Progenitor cell of endocrine pancreas (in vitro differentiated cells): ENCODE data around the gene APOL4. TPM values are rescaled to one million over a fixed set of nuclear protein-coding genes. Genes with fewer than 3 reads are reported as not detected.
"Not testable (repeated sequence)": the region's sequence is repeated elsewhere in the genome, so short reads cannot be mapped to it uniquely, and the experiment has no call there.

Experiments
- DNase-seq: peaks from one replicate; pipeline ENCODE4 v3.0.0; 2021; ENCODE audit warnings: low spot score; ENCODE audit not compliant: unreplicated experiment
- H3K27ac Mint-ChIP-seq: 2 replicates; pipeline ENCODE4 v1.8.0; 2021; ENCODE audit warnings: mild to moderate bottlenecking, moderate library complexity, mixed read lengths
- H3K27me3 Mint-ChIP-seq: 2 replicates; pipeline ENCODE4 v1.8.0; 2021; ENCODE audit warnings: mixed read lengths
- H3K36me3 Mint-ChIP-seq: 2 replicates; pipeline ENCODE4 v1.8.0; 2022; ENCODE audit warnings: mixed read lengths; ENCODE audit not compliant: insufficient read depth
- H3K4me1 Mint-ChIP-seq: 2 replicates; pipeline ENCODE4 v1.8.0; 2021; ENCODE audit warnings: low read depth, mixed read lengths
- H3K4me3 Mint-ChIP-seq: 2 replicates; pipeline ENCODE4 v1.8.0; 2021; ENCODE audit warnings: low read depth, mild to moderate bottlenecking, moderate library complexity, mixed read lengths
- H3K9me3 Mint-ChIP-seq: 2 replicates; pipeline ENCODE4 v1.8.0; 2021; ENCODE audit warnings: low read depth, mixed read lengths
- CTCF ChIP-seq: fragments of 200-600 bp; sonication (generic); IDR thresholded peaks from one replicate; pipeline ENCODE4 v1.5.0; 2021; ENCODE audit warnings: antibody characterized with exemption, mild to moderate bottlenecking; ENCODE audit not compliant: unreplicated experiment
- total RNA-seq: library from RNA; stranded (reverse); gene quantifications from 2 replicates; pipeline ENCODE4 v1.2.1, GENCODE V29; 2021

Gene APOL4
- total RNA-seq, 1 donor from 2014 or later: not detected

GRCh38 chr22:36208914-36209313 lies 7.3 kb upstream of the APOL4 start:
- H3K4me3 Mint-ChIP-seq: no peak overlapping the region
- DNase-seq: no peak
- no peak overlapping the region for H3K27ac Mint-ChIP-seq
- TF ChIP-seq CTCF: no peak
- no peaks in the 10 kb centered on the region for H3K36me3 Mint-ChIP-seq
- H3K27me3 Mint-ChIP-seq: no peaks in the 10 kb centered on the region
- H3K9me3 Mint-ChIP-seq: peaks cover 4% of the 10 kb centered on the region
- H3K4me1 Mint-ChIP-seq: peaks cover 4% of the 10 kb centered on the region

- no peak overlapping the region for H3K27ac Mint-ChIP-seq
- peaks cover 9% of the 10 kb centered on the region for H3K4me1 Mint-ChIP-seq
- no peak for TF ChIP-seq CTCF
- DNase-seq: no peak
- H3K36me3 Mint-ChIP-seq: no peaks in the 10 kb centered on the region
- peaks cover 4% of the 10 kb centered on the region for H3K9me3 Mint-ChIP-seq
- H3K4me3 Mint-ChIP-seq: no peak overlapping the region
- no peaks in the 10 kb centered on the region for H3K27me3 Mint-ChIP-seq
These were observed 6.7 kb upstream of the APOL4 start for GRCh38 chr22:36208162-36208765.

- no peak overlapping the region for H3K4me3 Mint-ChIP-seq
- no peak for TF ChIP-seq CTCF
- peaks cover 15% of the 10 kb centered on the region for H3K4me1 Mint-ChIP-seq
- H3K9me3 Mint-ChIP-seq: peaks cover 4% of the 10 kb centered on the region
- no peak overlapping the region for H3K27ac Mint-ChIP-seq
- no peak for DNase-seq
- H3K36me3 Mint-ChIP-seq: no peaks in the 10 kb centered on the region
- no peaks in the 10 kb centered on the region for H3K27me3 Mint-ChIP-seq
These were observed 4.6 kb upstream of the APOL4 start for GRCh38 chr22:36206255-36206654.

GRCh38 chr22:36205573-36205972 lies 4.0 kb upstream of the APOL4 start:
- H3K4me3 Mint-ChIP-seq: not testable (repeated sequence)

DNA sequence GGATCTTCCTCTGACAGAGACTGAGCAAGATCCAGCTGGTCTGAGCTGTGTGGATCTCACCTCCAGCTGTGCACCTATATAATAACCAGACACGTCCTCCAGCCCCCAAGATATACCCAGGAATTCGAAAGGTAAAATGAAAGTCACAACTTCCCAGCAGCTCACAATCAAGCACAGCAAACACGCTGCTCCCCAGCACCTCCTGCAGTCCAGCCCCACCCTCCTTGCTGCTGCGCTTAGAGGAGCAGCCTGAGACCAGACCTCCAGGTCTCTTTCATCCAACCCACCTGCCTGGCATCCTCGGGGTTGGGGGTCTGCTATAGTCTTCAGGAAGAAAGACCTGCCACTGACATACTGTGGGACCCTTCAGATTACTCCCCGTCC lies 3.0 kb upstream of the APOL4 start:
- no peaks in the 10 kb centered on the region for H3K27me3 Mint-ChIP-seq
- H3K27ac Mint-ChIP-seq: peak overlapping the region; percentile 56
- H3K9me3 Mint-ChIP-seq: peaks cover 4% of the 10 kb centered on the region
- H3K4me1 Mint-ChIP-seq: peaks cover 15% of the 10 kb centered on the region
- no peak overlapping the region for H3K4me3 Mint-ChIP-seq
- no peaks in the 10 kb centered on the region for H3K36me3 Mint-ChIP-seq
- DNase-seq: no peak
- TF ChIP-seq CTCF: no peak

More at GRCh38 chr22:36205573-36205972, 4.0 kb upstream of the APOL4 start:
- peaks cover 15% of the 10 kb centered on the region for H3K4me1 Mint-ChIP-seq
- not testable (repeated sequence) for DNase-seq, H3K9me3 Mint-ChIP-seq, H3K27ac Mint-ChIP-seq, H3K27me3 Mint-ChIP-seq, H3K36me3 Mint-ChIP-seq

DNA sequence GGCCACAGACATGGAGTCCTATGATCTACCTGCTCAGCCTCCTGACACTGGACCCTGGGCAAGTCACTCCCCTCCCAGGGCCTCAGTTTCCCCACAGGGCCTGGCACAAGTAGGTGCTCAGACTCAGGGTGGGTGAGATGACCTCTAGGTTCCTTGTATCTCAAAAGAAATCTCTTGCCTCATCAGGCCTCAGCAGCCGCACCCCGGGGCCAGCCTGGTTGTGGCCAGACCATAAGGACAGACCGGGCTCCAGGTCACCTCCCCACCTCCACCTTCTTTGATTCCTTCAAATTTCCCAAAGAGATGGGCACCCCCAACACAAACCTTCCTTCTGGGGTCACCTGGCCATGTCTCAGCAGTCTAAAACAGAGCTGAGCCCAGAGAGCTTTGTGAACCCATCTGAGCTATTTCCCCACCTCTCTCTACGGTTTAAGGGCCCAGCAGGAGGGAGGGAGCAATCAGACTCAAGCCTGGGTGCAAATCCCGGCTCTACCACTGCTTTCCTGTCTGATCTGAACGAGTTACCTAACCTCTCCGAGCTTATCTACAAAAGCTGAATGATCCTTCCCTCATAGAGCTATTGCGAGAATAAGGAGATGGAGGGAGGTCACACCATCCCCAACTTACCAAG lies 2.5 kb upstream of the APOL4 start:
- Mint-ChIP-seq H3K27me3 (no peaks in the 10 kb centered on the region), H3K36me3 (no peaks in the 10 kb centered on the region), H3K4me1 (peaks cover 15% of the 10 kb centered on the region), H3K9me3 (peaks cover under 1% of the 10 kb centered on the region), H3K4me3 (no peak overlapping the region), H3K27ac (no peak overlapping the region)
- TF ChIP-seq CTCF: no peak
- DNase-seq: no peak

DNA sequence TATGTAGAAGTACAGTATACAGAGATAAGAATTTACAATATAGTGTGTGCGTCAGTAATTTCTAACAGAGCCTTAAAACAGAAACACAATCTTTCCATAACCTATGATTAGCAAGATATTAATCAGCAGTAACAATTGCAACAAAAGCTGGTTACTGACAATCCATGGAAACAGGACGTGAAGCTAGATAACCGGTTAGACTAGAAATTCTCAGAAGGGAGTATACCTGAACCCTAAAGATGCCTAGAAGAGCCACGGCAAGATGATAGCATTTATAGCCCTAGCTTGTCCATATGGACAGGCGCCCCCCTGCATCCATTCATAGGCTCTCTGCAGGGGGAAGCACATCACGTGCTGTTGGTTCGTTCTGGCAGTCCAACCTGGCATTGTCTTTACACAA lies 1.8 kb upstream of the APOL4 start:
- not testable (repeated sequence) for H3K27ac Mint-ChIP-seq, H3K36me3 Mint-ChIP-seq, DNase-seq, H3K27me3 Mint-ChIP-seq, H3K9me3 Mint-ChIP-seq, H3K4me3 Mint-ChIP-seq
- H3K4me1 Mint-ChIP-seq: peaks cover 16% of the 10 kb centered on the region
